ENCODE results near the gene DGLUCY.

DNA sequence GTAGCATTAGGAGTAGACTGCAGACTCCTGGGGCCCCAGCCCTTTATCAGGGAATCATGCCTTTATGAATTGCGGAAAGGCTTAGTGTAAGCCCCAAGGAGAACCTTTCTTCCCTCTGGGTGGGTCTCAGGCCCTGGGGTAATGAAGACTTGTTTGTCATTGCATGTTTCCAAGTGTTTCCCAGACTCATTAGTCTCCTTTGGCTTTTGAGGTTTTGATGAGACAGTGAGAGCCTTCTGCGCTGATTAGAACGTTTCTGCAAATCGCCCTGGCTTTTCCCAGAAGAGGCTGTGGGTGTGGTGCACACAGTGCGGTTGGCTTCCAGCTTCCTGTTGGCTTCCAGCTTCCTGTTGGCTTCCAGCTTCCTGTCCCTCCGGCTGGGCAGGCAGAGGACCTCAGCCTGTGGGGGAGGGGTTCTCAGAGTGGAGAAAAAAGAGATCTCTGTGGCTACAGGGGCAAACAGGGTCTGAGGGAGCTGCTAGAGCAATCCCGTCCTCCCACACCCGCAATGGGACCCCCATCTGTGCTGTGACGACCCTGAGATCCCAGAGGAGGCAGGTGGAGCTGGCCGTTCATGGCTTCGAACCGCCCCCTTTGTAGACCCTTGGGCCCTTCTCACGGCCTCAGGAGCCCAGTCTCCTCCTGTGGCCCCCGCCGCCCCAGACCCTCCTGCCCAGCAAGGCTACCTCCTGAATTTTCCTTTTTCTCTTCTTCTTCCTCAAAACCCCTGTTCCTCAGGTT, 88.5 kb downstream of the DGLUCY start:
- TF ChIP-seq, protein P1, sequence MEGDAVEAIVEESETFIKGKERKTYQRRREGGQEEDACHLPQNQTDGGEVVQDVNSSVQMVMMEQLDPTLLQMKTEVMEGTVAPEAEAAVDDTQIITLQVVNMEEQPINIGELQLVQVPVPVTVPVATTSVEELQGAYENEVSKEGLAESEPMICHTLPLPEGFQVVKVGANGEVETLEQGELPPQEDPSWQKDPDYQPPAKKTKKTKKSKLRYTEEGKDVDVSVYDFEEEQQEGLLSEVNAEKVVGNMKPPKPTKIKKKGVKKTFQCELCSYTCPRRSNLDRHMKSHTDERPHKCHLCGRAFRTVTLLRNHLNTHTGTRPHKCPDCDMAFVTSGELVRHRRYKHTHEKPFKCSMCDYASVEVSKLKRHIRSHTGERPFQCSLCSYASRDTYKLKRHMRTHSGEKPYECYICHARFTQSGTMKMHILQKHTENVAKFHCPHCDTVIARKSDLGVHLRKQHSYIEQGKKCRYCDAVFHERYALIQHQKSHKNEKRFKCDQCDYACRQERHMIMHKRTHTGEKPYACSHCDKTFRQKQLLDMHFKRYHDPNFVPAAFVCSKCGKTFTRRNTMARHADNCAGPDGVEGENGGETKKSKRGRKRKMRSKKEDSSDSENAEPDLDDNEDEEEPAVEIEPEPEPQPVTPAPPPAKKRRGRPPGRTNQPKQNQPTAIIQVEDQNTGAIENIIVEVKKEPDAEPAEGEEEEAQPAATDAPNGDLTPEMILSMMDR (IDR thresholded peaks at IDR 0.05; ENCODE audit: low read depth, low read length, poor library complexity, severe bottlenecking): no peak
- no peak for TF ChIP-seq EZH2phosphoT487 (IDR thresholded peaks at IDR 0.05; ENCODE audit: borderline replicate concordance, low read length)
